GM18498 (cell line): ENCODE results near the gene CYLD.

Source experiments
- ATAC-seq: cut with Tn5 transposase; IDR thresholded peaks from one replicate; pipeline ENCODE4 v1.9.1; 2021; ENCODE audit warnings: mild to moderate bottlenecking, moderate library complexity; ENCODE audit not compliant: unreplicated experiment

The CYLD gene

DNA sequence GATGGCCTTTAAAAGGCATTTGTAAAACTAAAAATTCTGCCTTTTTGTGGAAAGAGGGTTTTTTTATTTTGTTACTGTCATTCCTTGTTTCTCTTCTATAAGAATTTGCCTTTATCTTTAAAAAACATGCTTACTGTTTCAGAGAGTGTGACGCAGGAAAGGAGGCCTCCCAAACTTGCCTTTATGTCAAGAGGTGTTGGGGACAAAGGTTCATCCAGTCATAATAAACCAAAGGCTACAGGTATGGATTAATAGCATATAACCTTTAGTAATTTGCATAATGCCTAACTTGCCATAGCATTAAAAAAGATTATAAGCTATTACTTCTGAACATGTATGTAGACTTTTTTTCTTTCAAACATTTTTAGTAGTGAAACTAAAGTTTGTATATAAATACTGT is 34.2 kb downstream of the CYLD start:
- no peak for ATAC-seq

DNA sequence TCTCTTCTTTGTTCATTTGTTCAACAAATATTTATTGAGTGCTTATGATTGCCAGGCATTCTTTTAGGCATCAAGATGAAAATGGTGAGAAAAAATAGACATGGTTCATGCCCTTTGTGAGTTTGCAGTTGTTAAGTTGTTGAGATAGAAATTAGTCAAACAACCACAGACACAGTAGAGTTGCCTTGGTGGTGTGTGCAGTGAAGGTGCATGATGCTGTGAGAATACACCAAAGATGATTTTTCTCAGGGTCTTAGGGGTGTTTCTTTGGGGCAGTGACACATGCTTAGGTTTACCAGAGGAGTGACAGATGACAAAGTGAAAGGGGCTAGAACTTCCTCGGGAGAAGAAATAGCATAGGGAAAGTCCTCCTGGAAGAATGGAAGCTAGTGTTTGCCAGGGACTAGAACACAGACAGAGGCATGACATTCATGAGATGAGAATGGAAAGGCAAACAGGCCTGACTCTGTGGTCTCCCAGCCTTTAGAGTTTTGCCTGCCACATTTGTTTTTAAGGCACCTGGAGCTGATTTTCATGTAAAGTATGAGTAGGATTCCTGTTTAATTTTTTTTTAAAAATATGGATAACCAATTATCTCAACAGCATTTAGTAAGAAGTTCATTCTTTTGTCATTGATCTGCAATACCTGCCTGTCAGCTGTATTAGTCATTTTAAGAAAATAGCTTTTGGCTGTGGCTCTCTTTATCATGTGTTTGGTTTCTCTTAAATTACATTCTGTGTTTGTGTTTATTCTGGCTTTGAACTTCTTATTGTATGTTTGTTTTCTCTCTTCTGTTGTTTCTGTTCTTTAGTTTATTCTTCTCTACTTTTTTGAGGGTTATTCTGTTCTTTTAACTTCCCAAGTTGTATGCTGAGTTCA is 36.6 kb downstream of the CYLD start:
- ATAC-seq = no peak

DNA sequence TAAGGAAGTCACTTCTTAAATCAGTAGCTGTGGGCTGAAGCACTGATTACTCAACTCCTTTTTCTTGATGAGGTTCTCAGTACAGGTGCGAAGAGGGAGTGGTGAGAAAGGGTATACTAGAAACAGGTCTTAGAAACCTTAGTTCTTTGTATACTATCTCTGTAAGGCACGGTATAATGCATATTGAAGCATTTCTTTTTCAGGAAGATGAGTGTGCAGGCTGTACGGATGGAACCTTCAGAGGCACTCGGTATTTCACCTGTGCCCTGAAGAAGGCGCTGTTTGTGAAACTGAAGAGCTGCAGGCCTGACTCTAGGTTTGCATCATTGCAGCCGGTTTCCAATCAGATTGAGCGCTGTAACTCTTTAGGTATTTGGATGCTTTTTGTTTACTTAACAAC is 39.2 kb downstream of the CYLD start:
- ATAC-seq = no peak

DNA sequence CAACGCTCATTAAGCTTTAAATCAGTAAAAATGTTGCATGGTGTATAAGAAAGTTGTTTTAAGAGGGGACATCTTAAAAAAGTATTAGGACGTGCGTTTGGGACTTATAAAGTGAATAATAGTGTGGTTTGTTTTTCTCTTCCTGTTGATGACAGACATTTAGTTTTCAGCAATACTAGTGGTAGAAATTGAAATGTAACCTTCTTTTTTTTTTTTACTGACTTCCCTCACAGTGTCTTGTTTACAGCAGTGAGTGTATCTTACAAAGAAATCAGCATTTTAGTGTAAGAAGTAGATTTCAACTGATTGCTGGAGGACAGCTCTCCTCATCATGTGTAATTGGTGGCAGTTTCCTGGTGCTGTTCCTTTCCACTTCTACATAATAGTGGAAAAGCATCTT is 39.6 kb downstream of the CYLD start:
- no peak for ATAC-seq

DNA sequence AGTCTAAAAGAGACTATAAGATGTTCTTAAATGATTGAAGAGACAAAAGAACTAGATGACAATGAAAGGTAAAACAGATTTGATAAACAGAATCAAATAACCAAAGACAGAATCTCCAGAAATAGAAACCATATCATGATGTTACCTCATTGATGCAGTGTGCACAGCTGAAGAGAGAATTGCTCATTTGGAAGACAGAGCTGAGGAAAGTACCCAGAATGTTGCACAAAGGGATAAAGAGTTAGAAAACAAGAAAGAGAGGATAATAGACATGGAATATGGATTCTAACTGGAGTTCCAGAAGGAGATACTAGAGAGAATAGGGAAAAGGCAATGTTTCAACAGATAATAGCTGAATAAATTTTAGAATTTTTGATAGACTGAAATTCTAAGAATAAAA is 47.9 kb downstream of the CYLD start:
- ATAC-seq = no peak

DNA sequence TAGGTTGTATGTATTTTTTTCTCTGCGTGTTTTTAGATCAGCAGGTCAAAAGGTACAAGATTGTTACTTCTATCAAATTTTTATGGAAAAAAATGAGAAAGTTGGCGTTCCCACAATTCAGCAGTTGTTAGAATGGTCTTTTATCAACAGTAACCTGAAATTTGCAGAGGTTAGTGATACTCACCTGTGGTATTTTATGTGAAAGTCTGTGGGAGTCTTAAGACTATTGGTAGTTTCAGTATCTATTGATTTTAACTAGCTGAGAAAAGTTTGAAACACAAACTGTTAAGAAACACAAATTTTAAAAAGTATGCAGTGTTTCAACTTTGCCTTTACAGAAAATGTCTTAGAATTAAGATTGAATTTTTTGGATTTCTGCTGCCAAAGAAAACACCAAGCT is 49.6 kb downstream of the CYLD start:
- ATAC-seq = peak; percentile 58

DNA sequence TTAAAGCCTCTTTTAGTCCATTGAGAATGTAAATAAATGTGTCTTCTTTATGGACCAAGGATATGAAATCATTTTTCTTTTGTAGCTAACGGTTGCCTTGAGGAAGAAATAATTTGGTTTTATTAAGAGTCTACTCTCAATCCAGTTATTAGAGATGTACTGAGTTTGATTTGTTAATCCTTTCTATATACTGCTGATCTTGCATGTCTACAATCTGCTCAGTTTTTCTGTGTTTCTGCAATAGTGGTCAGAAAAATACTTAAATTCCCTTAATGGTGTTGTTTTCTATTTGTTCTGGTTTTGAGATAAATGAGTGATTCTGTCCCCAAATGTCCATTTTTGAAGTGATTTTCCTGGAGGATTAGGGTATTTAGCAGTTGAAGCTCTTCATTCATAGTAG is 54.9 kb downstream of the CYLD start:
- ATAC-seq = no peak

DNA sequence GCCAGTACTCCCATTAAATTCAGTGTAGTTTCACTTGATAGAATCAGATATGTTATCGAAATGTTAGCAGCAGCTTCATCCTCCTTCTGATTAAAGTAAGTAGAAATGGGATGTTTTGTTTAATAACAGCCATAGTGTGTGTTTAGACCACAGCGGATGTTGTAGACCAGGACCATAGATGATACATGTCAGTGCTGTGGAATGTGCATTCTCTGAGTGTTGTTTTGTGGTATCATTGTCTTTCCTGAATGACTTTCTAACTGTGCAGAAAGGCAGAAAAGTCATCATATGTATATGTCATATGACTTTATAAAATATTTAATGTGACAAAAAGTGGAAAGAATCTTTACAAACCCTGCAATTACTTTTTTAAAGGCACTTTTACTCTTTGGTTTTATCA is 55.6 kb downstream of the CYLD start:
- ATAC-seq = no peak

DNA sequence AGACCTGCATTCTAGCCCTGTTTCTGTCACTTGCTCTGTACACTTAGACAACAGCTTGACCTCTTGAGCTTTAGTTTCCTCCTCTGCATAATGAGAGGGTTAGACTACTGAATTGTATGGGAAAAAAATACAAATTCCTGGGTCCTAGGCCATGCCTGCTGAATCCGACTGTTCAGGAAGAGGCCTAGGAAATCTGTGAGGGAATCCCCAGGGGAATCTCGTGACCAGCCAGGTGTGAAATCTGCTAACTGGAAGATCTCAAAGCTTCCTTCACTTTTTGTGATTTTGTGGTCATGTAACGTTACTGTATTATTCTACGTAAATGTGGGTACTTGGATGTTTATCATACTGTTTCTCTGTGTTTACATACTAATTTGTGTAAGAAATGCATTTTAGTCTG is 58.2 kb downstream of the CYLD start:
- ATAC-seq = no peak

DNA sequence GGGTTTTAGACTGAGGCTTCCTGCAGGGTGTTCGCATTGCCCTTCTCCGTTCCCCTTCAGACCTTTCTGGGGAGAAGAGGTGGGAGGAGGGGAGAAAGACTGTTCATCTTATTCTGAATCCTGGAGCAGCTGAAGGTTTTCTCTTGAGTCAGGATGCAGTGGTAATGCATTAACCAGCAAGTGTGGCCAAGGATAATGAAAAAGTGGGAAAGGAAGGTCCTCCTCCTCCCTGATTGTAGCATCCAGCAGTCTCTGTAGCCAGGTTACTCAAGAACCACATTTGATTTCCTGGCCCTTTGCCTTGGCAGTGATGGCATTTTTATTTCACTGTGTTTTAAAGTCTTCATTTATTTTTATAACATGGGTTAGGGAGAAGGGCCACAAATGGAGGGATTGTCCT is 59.1 kb downstream of the CYLD start:
- no peak for ATAC-seq

DNA sequence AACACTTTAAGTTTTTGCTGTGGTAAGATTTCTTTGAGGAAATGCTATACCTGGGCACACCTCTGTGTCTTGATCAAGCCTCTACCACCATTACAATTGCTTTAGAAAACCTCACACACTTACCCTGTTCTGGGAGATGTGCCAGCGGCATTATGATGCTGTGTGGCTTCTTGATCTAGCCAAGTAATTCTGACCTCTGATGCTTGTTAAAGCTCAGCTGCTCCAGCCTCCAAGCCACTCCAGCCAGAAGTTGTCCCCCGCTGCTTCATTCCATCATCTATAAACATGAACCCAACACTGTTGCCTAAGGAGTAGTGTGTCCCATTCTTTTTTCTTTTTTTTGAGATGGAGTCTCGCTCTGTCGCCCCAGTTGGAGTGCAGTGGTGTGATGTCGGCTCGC is 60.1 kb downstream of the CYLD start:
- ATAC-seq = no peak

DNA sequence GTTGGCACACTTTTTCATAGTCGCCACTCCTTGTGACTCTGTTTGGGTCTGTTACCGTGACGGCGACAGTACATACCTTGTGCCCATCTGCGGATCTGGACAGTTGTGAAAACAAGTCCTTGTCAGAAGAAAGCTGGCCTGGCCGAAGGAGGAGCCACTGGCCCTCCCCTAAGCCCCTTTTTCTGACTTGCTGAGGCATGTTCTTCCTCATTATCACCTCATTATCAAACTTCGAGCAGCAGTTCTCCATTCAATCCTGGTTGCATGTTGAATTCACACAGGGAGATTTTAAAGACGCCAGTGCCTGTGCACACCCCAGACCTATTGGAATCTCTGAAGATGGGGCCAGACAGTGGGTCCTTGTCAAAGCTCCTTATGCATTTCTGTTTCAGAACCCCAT is 61.1 kb downstream of the CYLD start:
- no peak for ATAC-seq

DNA sequence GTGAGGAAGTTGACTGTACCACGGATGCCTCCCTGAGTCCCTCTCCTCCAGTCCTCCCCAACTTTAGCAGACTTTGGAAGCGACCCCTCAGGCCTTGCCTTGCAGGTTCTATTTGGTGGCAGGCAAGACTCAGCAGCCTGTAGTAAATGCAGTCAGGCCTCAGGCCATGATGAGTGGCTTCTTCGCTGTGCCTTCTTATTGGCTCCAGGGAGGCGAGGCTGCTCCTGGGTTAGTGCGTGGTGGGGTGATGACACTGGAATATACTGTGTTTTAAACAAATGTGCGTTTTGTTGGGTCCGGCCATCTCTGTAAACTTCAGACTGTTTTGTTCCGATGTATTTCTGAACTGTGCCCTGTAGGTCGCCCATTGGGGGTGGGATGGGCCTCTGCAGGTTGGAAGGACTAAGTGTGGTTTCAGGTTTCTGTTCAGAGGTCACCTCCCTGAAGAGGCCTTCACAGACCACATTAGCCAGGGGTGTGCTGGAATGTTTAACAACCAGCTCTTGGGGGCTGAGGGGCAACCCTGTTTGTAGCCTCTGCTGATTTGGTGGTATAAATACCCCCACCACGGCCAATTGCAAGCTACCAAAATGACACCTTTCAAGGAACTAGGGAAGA is 62.5 kb downstream of the CYLD start:
- no peak for ATAC-seq

DNA sequence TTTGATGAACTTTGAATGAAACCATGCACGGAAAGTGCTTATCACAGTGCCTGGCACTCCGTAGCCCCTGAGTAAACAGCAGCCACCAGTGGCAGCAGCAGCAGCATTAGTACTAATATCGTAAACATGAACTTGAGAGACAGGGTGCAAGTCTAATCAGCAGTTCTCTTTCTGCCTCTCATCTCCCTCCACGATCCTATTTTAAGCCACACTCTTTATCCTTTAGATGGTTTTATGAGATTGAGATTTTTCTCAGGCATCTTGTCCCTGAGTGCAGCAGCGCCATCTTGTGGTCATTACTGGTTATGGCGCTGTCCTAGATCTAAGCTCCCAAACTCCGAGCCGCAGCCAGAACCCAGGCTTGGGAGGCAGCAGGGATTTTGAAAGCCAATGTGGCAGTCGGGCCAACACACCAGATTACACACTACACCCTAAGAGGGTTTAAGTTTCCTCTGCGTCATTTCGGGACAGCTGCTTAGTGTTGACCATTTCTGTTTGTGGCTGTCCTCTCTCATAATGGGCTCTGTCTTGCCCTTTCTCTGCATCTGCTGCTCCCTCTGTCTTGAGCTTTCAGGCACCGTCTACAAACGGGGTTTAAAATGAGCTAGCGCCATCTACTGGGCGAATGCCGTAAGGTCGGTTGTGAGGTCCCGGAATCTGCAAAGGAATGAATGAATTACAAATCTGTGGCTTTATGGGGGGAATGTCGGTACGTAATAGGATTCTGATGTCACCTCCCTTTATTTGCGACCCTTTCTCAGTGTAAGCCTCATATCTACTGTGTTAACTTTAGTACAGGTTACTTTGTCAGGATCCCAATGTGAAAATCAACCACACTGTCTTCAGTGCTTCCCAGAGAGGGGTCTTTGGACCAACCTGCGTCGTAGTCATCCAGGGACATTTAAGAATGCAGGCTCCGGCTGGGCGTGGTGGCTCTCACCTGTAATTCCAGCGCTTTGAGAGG is 64.5 kb downstream of the CYLD start:
- ATAC-seq = peak; percentile 87

DNA sequence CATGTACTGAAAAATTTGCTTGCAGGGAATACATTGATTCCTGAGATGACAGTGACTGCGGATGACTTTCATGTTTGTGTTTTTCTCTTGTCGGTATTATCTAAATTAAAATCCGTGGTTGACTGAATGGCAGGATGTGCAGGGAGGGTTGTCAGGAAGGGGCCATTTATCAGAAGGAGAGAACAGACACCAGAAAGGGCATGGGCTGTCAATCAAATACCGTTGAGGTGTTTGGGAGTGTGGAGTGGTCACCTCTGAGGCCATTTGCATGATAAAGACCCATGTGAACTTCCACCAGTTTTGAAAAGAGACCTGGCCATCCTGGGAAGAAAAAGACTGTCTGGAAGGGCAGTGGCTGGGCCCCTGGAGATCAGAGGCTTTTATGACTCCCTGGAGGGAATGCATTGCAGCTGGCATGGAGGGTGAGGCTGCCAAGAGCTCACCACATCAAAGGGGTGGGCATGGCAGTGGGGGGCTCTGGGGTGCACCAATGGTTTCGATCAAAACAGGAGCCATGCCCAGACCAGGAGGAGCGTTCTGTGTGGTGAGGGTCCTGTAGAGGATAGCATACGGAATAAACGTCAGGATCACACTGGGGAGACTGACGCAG is 67.1 kb downstream of the CYLD start:
- ATAC-seq = no peak

DNA sequence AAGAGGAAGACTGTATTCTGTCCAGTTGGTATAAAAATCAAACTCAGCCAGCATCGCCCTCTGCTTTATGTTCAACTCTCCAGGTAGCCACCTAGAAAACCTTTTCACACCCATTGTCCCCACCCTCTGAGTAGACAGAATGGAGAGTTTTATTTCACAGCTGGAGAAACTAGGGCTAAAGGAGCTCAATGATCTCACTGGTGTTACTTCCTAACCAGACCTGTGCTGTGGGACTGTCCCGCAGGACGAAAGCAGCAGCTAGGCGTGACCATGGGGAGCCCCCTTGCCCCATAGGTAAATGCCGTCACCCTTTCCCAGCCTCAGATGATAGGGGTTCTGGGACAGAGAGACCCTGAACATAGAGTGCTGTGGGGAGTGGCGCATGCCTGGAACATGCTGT is 67.7 kb downstream of the CYLD start:
- peak; percentile 33 for ATAC-seq

DNA sequence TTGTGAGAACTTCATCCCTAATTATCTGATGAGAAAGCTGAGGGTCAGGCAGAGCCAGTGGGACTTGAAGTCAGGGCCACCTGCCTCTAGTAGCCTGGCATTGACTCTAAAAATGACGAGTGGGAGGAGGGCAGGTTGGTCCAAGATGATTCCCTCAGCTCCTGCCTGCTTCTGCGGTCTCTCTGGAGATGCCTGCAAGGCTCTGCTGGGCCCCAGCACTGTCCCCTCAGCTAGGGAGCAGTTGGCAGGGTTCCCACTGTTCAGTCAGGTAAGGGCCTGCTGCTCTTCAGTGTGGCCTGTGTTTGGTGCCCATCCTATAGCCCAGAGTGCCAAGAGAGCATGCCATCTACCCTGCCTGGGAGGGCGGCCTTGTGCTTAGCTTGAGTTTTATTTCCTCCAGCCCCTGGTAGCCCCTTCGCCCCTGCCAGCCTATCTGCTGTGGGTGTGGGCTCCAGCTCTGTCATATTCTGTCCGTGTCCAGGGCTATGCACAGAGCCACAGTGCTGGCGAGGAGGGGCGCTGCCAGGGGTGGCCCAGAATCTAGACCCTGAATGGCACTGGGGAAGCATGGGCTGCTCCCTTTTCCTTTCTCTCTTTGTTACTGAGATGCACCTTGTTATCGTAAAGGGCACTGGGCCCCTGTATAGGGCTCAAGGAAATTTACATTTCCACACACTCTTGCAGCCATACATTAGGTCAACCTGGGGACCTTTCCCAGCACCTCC is 68.5 kb downstream of the CYLD start:
- ATAC-seq = no peak

DNA sequence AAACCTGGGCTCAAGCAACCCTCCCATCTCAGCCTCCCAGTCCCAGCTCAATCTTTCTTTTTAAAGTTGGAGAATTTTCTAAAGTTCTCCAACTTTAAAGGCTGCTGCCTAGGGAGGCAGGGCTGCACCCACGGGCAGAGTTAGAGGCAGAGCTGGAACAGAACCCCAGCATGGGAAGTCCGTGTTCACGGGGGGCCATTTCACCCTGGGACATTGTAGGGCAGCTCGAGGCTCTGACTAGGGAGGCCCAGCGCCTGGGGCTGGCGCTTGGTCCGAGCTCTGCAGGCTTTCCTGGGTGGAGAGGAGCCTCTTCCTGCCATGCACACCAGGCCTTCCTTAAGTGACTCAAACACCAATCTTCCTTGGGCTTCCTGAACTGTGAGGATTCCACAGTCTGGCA is 70.2 kb downstream of the CYLD start:
- no peak for ATAC-seq

DNA sequence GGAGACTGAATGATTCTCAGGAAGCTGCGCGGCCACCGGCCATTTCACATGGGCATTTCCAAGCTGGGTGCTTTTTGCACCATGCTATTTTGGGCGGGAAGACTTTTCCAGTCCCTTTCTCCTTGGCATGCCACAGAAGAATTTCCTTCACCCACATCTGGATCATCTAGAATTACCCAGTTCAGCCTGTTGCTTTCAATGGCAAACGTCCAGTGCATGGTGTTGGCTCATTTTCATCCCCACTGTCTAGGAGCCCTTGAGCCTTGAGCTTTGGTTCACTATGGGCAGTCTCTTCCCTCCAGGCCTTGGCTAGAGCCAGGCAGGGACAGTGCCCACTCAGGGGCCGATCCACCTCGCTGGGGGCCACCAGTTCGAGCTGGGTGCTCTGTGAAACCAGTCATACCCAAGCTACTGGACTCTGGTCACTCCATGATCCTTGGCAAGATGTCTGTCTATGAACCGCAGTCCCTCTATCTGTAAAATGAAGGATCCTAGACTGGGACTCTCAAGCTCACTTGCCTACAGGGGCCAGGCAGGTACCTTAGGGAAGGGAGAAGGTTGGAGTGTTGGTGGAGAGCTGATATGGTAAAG is 71.1 kb downstream of the CYLD start:
- ATAC-seq = no peak

DNA sequence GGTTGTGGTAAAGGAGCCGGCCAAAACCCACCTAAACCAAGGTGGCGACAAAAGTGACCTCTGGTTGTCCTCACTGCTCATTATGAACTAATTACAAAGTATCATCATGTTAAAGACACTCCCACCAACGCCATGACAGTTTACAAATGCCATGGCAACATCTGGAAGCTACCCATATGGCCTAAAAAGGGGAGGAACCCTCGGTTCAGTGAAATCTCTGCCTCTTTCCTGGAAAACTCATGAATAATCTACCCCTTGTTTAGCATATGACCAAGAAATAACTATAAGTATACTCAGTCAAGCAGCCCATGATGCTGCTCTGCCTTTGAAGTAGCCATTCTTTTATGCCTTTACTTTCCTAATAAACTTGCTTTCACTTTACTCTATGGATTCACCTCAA is 72.2 kb downstream of the CYLD start:
- ATAC-seq = no peak
